ENCODE results near the gene SEMA4A. TPM values are rescaled to one million over a fixed set of nuclear protein-coding genes. Genes with fewer than 3 reads are reported as not detected.
A peak's percentile ranks its signal among the peaks of the same experiment; 100 is the strongest.

Gene SEMA4A
- total RNA-seq, 4 donors from 2014 or later, result 21.4 to 36.6 (median 23.1) TPM

GRCh38 chr1:156143765-156144489, 9.5 kb upstream of the SEMA4A start:
- Histone ChIP-seq H3K27me3 (no peaks in the 10 kb centered on the region), H3K4me1 (peaks cover 20 to 72% (median 21%) of the 10 kb centered on the region in 3 donors), H3K9me3 (no peaks in the 10 kb centered on the region), H3K36me3 (peaks cover 8 to 23% (median 13%) of the 10 kb centered on the region in 3 donors), H3K27ac (no peak overlapping the region), H3K4me3 (no peak overlapping the region)
- whole genome bisulfite sequencing, 2 donors, result 51 to 54% methylated on average over 10 to 11 of the region's 11 CpGs
- intact Hi-C loops (cut with DNase I), result no loop called here
- TF ChIP-seq POLR2A (IDR thresholded peaks at IDR 0.05), result no peak
- no peak for TF ChIP-seq CTCF (IDR thresholded peaks at IDR 0.05)
- no peak for DNase-seq

- no peak for DNase-seq
- H3K4me3 ChIP-seq, result no peak overlapping the region
- TF ChIP-seq POLR2A (IDR thresholded peaks at IDR 0.05) (no peak), CTCF (IDR thresholded peaks at IDR 0.05) (no peak)
- H3K27ac ChIP-seq, result no peak overlapping the region
- H3K9me3 ChIP-seq, result no peaks in the 10 kb centered on the region
- peaks cover 20 to 63% (median 21%) of the 10 kb centered on the region in 3 donors for H3K4me1 ChIP-seq
- H3K36me3 ChIP-seq, result peaks cover 1 to 15% (median 6%) of the 10 kb centered on the region in 3 donors
- peaks cover 0 to 6% (median 0%) of the 10 kb centered on the region in 4 donors for H3K27me3 ChIP-seq
- WGBS, 2 donors, result 44 to 49% methylated on average over 5 of the region's 5 CpGs
- intact Hi-C loops (cut with DNase I), result no loop called here
Observed at GRCh38 chr1:156144742-156145141, 8.6 kb upstream of the SEMA4A start.

- Histone ChIP-seq H3K4me1 (peaks cover 20 to 59% (median 21%) of the 10 kb centered on the region in 3 donors), H3K36me3 (peaks cover 0 to 6% (median 3%) of the 10 kb centered on the region in 3 donors), H3K27ac (no peak overlapping the region), H3K9me3 (no peaks in the 10 kb centered on the region), H3K4me3 (no peak overlapping the region), H3K27me3 (peaks cover 0 to 15% (median 0%) of the 10 kb centered on the region in 4 donors)
- DNase-seq, result no peak
- 48 to 56% methylated on average over 2 of the region's 2 CpGs for WGBS, 2 donors
- TF ChIP-seq CTCF (IDR thresholded peaks at IDR 0.05), result no peak
- TF ChIP-seq POLR2A (IDR thresholded peaks at IDR 0.05), result no peak
- intact Hi-C loops (cut with DNase I), result no loop called here
Observed at GRCh38 chr1:156145650-156146019, 7.8 kb upstream of the SEMA4A start.

GRCh38 chr1:156146020-156146768, 7.2 kb upstream of the SEMA4A start:
- H3K27me3 ChIP-seq, result peaks cover 0 to 21% (median 0%) of the 10 kb centered on the region in 4 donors
- H3K4me1 ChIP-seq, result peaks cover 19 to 59% (median 19%) of the 10 kb centered on the region in 3 donors
- TF ChIP-seq POLR2A (IDR thresholded peaks at IDR 0.05) (no peak), CTCF (IDR thresholded peaks at IDR 0.05) (peak; percentile 72 to 86 (median 77))
- peak overlapping the region in 2 of 4 donors; percentile 11 to 28 for H3K27ac ChIP-seq
- H3K36me3 ChIP-seq, result peaks cover 0 to under 1% (median 0%) of the 10 kb centered on the region in 3 donors
- intact Hi-C loops (cut with DNase I), result no loop called here
- no peak for DNase-seq
- 4% methylated on average over 11 to 12 of the region's 13 CpGs for WGBS, 2 donors
- H3K4me3 ChIP-seq, result peak overlapping the region in 1 of 4 donors; percentile 18
- H3K9me3 ChIP-seq, result no peaks in the 10 kb centered on the region
